Right forelimb (tissue), 1 donor: ENCODE results near the gene OSGIN1.
A peak's percentile ranks its signal among the peaks of the same experiment; 100 is the strongest.

Source experiments
- DNase-seq: peaks from one replicate; pipeline ENCODE4 v3.0.0-alpha.2; 2018

The OSGIN1 gene

GRCh38 chr16:83952940-83953795 lies at the start of gene OSGIN1:
Gene OSGIN1, plus strand, starts transcription at chr16:83953240. Its CDS starts 4,432 bp downstream, at chr16:83957672.
- DNase-seq, result peak; percentile 85

- DNase-seq, result peak; percentile 62
Observed at GRCh38 chr16:83903751-83904150, 49.3 kb upstream of the OSGIN1 start.

- DNase-seq, result no peak
Observed at GRCh38 chr16:83906683-83907082, 46.4 kb upstream of the OSGIN1 start.

- DNase-seq, result no peak
Observed at GRCh38 chr16:83907111-83907510, 45.9 kb upstream of the OSGIN1 start.

GRCh38 chr16:83907631-83908250 lies 45.3 kb upstream of the OSGIN1 start:
- DNase-seq, result no peak

GRCh38 chr16:83908798-83909197 lies 44.2 kb upstream of the OSGIN1 start:
- DNase-seq, result no peak

GRCh38 chr16:83911290-83911689 lies 41.8 kb upstream of the OSGIN1 start:
- DNase-seq, result no peak

GRCh38 chr16:83912519-83913244 lies 40.4 kb upstream of the OSGIN1 start:
- no peak for DNase-seq

GRCh38 chr16:83913245-83913633 lies 39.8 kb upstream of the OSGIN1 start:
- no peak for DNase-seq

GRCh38 chr16:83914091-83914710 lies 38.8 kb upstream of the OSGIN1 start:
- no peak for DNase-seq

- no peak for DNase-seq
Observed at GRCh38 chr16:83915081-83915480, 38.0 kb upstream of the OSGIN1 start.

- no peak for DNase-seq
Observed at GRCh38 chr16:83915491-83915890, 37.5 kb upstream of the OSGIN1 start.

GRCh38 chr16:83917152-83918120 lies 35.6 kb upstream of the OSGIN1 start:
- no peak for DNase-seq

- no peak for DNase-seq
Observed at GRCh38 chr16:83920894-83921491, 32.0 kb upstream of the OSGIN1 start.

GRCh38 chr16:83923581-83924365 lies 29.3 kb upstream of the OSGIN1 start:
- no peak for DNase-seq

GRCh38 chr16:83924686-83925085 lies 28.4 kb upstream of the OSGIN1 start:
- no peak for DNase-seq

- no peak for DNase-seq
Observed at GRCh38 chr16:83925095-83925905, 27.7 kb upstream of the OSGIN1 start.

GRCh38 chr16:83925957-83926725 lies 26.9 kb upstream of the OSGIN1 start:
- DNase-seq, result no peak
